SU-DHL-6 (cell line): Measurements from ENCODE around the gene GRN.

Experiments
- CTCF ChIP-seq: fragments of 200-600 bp; sonication (generic); IDR thresholded peaks from one replicate; pipeline ENCODE4 v1.5.1; 2017; ENCODE audit warnings: antibody characterized with exemption, mild to moderate bottlenecking, low read length, moderate library complexity; ENCODE audit not compliant: insufficient read depth, poor library complexity, severe bottlenecking
- EZH2phosphoT487 ChIP-seq: fragments of 200-600 bp; sonication (generic), shearing (Covaris generic); conservative IDR thresholded peaks from 2 replicates; pipeline ENCODE4 v1.6.1; 2018; ENCODE audit warnings: mild to moderate bottlenecking, antibody characterized with exemption, low read length, moderate library complexity, mixed read lengths

GRCh38 chr17:44389281-44389680 lies 44.2 kb downstream of the GRN start, which contains the start of gene ITGA2B:
- TF ChIP-seq CTCF (no peak), EZH2phosphoT487 (no peak)
